NCI-H2196 treated with DMSO at 0.1 percent for 48 hours (cell line): ENCODE measurements around the gene INSRR.

Source experiments
- DNase-seq: peaks from one replicate; lab custom pipeline; 2025; ENCODE audit not compliant: unreplicated experiment; lab: John Stamatoyannopoulos, UW

The INSRR gene

DNA sequence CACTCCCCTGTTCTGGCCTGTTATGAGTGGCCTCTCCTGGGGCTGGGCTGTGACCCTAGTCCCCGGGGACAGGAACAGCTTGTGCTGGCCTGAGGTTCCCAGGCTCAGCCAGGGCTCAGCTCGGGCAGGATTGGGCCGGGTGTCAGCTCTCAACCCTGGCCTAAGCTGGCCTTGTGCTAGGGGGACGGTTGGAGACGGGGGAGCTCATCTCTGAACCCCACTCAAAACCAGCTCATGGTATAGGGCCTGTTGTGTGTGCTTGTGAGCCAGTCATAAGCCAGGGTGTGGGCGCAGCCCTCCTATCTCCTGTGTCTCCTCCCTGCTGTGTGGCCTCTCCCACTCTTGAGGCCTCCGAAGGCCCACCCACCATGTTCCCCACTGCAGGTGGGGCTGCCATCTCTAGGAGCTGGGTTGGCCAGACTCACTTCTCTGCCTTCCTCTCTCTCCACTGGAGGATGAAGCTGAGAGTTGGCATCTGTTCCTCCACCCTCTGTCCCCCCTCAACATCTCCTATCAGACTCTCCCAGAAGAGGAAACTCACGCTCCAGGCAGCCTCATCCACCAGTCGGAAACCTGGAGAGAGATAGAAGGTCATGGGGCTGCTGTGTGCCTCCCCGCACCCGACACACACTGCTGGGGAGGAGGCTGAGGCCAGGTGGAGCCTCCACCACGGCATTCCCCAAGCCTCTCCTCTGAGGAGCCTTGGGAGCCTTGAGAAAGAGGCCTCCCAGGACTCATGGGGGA is 36.0 kb upstream of the INSRR start:
- no peak for DNase-seq

- DNase-seq: no peak
Observed at GRCh38 chr1:156894001-156894400, 35.1 kb upstream of the INSRR start.

- no peak for DNase-seq
Observed at GRCh38 chr1:156893048-156893953, 34.4 kb upstream of the INSRR start, which contains the start of gene PEAR1. TSS of gene PEAR1 (plus strand) at chr1:156893718. CDS start at chr1:156903927, 10,209 bp downstream.

GRCh38 chr1:156892190-156893047 is 33.5 kb upstream of the INSRR start:
- peak; percentile 60 for DNase-seq

GRCh38 chr1:156889802-156890580 is 31.1 kb upstream of the INSRR start:
- DNase-seq: peak; percentile 73

DNA sequence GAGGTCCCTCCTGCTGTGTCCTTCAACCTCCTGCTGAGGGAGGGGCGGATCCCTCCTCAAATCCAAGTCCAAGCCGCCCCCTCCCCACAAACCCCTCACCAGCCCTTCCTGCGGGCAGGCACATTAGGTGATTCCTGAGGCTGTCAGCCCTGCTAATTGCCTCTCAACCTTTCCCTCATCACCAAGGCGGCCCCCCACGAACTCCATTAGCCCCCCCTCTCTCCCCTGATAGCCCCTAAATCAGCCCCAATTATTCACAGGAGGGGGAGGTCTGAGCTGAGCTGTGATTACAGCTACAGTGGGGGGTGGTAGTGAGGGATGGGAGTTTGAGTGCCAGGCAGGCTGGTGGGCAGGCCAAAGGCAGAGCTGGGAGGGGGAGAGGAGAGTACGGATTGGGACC is 28.8 kb upstream of the INSRR start:
- DNase-seq: no peak

- no peak for DNase-seq
Observed at GRCh38 chr1:156887317-156887716, 28.4 kb upstream of the INSRR start.

DNA sequence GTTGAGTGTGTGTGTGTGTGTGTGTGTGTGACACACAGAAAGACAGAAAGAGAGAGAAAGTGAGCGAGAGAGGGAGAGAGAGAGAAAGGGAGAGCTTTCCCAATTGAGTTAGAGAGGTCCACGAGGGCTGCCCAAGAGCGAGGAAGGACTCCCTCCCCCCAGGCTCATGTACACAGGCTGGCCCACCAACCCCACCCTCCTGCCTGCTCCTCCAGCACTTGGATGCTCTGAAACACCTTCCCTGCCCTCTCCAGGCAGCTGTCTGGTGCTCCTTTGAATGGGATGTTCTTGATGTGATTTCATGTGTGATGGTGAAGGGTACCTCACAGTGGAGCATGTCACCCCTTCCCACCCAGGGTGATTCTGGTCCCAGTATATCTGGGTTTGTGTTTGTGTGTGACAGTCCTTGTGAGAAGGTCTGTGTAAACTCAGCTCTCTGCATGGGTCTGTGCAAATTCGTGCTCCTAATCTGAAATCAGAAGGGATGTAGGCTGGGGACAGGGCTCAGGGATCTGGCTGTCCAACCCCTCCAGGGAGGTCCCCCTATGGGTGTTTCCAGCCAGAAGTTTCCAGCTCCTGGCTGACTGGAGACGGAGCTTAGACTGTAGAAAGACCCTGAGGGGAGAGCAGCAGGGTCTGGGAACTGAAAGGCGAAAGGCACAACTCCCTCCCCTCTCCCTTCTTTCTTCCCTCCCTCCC is 27.8 kb upstream of the INSRR start:
- no peak for DNase-seq

- DNase-seq: no peak
Observed at GRCh38 chr1:156885880-156886355, 27.0 kb upstream of the INSRR start.

GRCh38 chr1:156885314-156885713 is 26.4 kb upstream of the INSRR start:
- DNase-seq: no peak

GRCh38 chr1:156884560-156885184 is 25.8 kb upstream of the INSRR start:
- no peak for DNase-seq

DNA sequence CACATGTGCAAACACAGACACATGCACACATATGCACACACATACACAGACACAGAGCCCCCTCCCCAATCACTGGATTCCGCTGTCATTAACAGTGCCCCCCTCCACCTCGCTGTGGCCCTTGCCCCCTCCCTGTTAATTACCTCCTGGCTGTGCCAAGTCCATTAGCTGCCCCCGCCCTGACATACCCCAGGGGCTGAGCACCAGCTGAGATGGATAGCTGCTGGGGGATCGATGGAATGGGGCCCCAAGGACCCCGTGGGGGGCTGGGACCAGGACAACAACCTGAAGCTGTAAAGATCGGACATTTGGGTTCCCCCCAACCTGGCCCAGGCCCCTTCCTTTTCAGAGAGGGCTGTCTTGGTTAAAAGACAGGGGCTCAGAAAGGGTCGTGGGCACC is 25.0 kb upstream of the INSRR start:
- DNase-seq: no peak

- DNase-seq: no peak
Observed at GRCh38 chr1:156882543-156882942, 23.6 kb upstream of the INSRR start.

DNA sequence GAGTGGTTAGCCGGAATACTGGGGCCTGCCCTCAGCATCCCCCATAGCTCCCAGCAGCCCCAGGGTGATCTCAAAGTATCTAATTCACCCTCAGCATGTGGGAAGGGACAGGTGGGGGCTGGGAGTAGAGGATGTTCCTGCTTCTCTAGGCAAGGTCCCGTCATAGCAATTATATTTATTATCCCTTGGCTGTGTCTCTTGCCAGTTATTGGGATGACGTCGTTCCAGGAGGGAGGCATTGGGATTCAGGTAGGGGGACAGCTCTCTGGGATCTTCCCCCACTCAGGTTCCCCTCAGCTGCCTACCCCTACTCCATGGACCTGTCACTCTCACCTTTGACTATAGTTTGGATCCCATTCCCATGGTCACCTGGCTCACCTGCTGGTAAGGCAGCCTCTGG is 22.7 kb upstream of the INSRR start:
- DNase-seq: no peak

- no peak for DNase-seq
Observed at GRCh38 chr1:156881101-156881500, 22.2 kb upstream of the INSRR start.

DNA sequence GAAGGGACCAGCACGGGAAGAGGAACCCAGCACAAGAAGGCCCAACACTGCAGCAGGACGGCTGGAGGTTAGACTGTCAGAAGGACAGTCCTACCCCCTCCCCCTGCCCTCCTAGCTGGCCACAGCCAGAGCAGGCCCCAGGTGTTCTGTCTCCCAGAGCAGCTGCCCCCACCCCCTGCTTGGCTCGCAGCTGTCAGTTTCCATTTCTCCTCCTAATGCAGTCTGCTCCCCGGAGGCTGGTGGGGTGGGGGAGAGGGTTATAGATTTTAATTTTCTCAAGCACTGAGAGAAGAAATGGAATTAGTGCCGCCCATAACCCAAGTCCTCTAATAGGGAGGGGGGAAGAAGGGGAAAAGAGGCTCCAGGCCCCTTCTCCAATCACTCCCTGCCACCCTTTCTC is 21.6 kb upstream of the INSRR start:
- DNase-seq: no peak

DNA sequence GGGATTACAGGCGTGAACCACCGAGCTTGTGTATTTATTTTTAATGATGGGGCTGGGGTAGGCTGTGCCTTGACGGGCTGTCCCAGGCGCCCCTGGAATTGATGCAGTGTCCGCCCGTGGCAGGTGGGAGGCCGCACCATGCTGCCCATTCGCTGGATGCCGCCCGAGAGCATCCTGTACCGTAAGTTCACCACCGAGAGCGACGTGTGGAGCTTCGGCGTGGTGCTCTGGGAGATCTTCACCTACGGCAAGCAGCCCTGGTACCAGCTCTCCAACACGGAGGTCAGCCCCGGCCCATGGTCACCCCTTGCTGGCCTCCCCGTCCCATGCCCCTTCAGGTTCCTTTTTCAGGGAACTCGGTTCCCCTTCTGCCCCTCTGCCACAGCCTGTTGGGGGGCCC is 21.0 kb upstream of the INSRR start:
- DNase-seq: no peak

DNA sequence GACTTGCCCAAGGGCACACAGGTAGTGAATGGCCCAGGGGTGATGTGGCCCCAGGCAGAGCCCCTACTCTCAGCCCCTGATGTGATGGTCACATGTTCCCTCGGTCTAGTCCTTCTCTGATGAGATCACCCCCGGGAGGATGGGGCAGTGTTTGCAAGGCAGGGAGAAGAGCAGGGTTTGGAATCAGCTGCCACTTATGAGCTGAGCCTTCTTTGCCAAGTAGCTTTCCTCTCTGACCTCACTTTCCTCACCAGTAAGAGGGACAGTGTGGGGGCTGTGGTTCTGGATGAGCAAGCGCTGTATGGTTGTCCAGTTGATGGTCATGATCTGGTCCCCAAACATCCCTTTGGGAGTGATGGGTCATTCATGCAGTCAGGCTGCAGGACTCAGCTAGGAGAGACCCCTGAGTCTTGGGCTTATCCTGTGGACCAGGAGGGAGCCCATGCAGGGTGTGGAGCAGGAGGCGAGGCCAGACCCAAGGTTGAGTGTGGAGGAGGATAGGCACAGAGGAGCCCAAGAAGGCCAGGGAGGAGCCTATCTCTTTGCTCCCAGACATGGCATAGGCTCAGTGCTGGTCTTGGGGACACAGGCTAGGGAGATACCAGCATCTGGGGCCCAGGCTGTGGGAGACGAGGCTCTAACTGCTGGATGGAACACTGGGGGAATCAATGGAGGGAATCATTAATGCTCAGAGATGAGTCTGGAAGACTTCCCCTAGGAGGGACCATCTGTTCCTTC is 18.7 kb upstream of the INSRR start:
- DNase-seq: no peak

DNA sequence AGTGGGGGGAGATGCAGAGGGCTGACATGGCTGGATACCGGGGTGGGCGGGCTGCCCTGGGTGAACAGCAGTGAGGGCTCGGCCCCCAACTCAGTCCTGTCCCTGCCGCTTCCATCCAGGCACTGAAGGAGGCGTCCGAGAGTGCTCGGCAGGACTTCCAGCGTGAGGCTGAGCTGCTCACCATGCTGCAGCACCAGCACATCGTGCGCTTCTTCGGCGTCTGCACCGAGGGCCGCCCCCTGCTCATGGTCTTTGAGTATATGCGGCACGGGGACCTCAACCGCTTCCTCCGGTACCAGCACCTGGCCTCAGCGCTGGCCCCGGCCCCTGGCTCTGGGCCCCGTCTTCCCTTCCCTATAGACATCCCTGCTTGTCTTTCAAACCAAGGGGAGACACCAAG is 17.4 kb upstream of the INSRR start:
- DNase-seq: no peak
